H1 (cell line): ENCODE measurements around the gene PBX3. TPM values are rescaled to one million over a fixed set of nuclear protein-coding genes. Genes with fewer than 3 reads are reported as not detected.

ENCODE experiments used
- BACH1 ChIP-seq: IDR thresholded peaks from 2 replicates; pipeline ENCODE4 v1.6.1; 2012; ENCODE audit warnings: low read length, improper control_type of control experiment
- EZH2 ChIP-seq: fragments of 200-600 bp; sonication (generic); IDR thresholded peaks from 2 replicates; pipeline ENCODE4 v1.7.1; 2012; ENCODE audit warnings: low read depth, mild to moderate bottlenecking, moderate library complexity, low read length, inconsistent platforms; ENCODE audit not compliant: severe bottlenecking
- FOSL1 ChIP-seq: IDR thresholded peaks from 2 replicates; pipeline ENCODE4 v1.6.1; 2011; ENCODE audit warnings: mild to moderate bottlenecking, low read depth, low read length, moderate library complexity; ENCODE audit not compliant: insufficient read depth
- GABPA ChIP-seq: IDR thresholded peaks from 2 replicates; pipeline ENCODE4 v1.6.1; 2011; ENCODE audit warnings: mild to moderate bottlenecking, low read length, moderate library complexity, borderline replicate concordance; ENCODE audit not compliant: insufficient read depth
- MAFK ChIP-seq: IDR thresholded peaks from 2 replicates; pipeline ENCODE4 v1.6.1; 2012; ENCODE audit warnings: low read depth, mild to moderate bottlenecking, improper control_type of control experiment, low read length
- RAD21 ChIP-seq, 2 experiments: IDR thresholded peaks in 1 of 2; conservative IDR thresholded peaks in 1 of 2; 2 replicates each; pipeline ENCODE4 v1.6.1; 2011; ENCODE audit warnings: low read depth in 2 of 2, low read length in 2 of 2, improper control_type of control experiment in 1 of 2, inconsistent platforms in 1 of 2, mild to moderate bottlenecking in 1 of 2, moderate library complexity in 1 of 2
- TAF1 ChIP-seq: IDR thresholded peaks from 2 replicates; pipeline ENCODE4 v1.6.1; 2011; ENCODE audit warnings: mild to moderate bottlenecking, low read depth, low read length
- ZNF274 ChIP-seq: IDR thresholded peaks from 2 replicates; pipeline ENCODE4 v1.7.0; 2012; ENCODE audit warnings: low read length, borderline replicate concordance; ENCODE audit errors: extremely low read depth
- polyA plus RNA-seq, 7 experiments: library from polyadenylated mRNA; depleted of rRNA in 3 of 7; stranded (reverse) in 5 of 7; unstranded in 2 of 7; fragments of >200 nt in 5 of 7; fragments of 200-250 nt in 2 of 7; gene quantifications; 1 replicate in 5 of 7; 2 replicates in 1 of 7; 4 replicates in 1 of 7; pipeline versions ENCODE4 v1.2.1 to v1.2.3, GENCODE V29; 2011 to 2013; ENCODE audit warnings: missing spikeins in 2 of 7, mixed read lengths in 2 of 7
- total RNA-seq: library from RNA; stranded (reverse); fragmentation: NEBNext Ultra II Directional; extraction: Animal tissue kit (Norgen Biotek cat#: 25700); gene quantifications from 2 replicates; pipeline ENCODE4 v1.2.1, GENCODE V29; 2021
- TF ChIP-seq, protein P1 (sequence below): fragments of 300-600 bp; sonication (generic); IDR thresholded peaks from 2 replicates; pipeline ENCODE4 v1.7.1; 2012; ENCODE audit warnings: low read length, moderate library complexity, mild to moderate bottlenecking, inconsistent platforms; ENCODE audit not compliant: insufficient replicate concordance

PBX3 gene
- total and polyA plus RNA-seq, 2 of the 8 experiments (the other 6 are each of a cell fraction or from before 2014, with no cell fraction given): 22.7 to 44.3 TPM

DNA sequence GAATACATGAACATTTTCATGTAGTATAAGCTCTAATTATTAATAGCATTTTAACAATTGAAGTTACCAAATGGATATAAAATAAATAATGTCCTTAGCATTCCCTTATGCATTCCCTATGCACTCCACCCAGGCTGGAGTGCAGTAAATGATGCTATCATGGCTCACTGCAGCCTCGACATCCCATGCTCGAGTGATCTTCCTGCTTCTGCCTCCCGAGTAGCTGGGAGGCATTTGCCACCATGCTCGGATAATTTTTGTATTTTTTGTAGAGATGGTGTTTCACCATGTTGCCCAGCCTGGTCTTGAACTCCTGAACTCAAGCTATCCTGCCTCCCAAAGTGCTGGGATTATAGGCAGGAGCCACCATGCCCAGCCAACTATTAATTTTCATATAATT, 184.0 kb downstream of the PBX3 start (continued):
- TF ChIP-seq, protein P1, sequence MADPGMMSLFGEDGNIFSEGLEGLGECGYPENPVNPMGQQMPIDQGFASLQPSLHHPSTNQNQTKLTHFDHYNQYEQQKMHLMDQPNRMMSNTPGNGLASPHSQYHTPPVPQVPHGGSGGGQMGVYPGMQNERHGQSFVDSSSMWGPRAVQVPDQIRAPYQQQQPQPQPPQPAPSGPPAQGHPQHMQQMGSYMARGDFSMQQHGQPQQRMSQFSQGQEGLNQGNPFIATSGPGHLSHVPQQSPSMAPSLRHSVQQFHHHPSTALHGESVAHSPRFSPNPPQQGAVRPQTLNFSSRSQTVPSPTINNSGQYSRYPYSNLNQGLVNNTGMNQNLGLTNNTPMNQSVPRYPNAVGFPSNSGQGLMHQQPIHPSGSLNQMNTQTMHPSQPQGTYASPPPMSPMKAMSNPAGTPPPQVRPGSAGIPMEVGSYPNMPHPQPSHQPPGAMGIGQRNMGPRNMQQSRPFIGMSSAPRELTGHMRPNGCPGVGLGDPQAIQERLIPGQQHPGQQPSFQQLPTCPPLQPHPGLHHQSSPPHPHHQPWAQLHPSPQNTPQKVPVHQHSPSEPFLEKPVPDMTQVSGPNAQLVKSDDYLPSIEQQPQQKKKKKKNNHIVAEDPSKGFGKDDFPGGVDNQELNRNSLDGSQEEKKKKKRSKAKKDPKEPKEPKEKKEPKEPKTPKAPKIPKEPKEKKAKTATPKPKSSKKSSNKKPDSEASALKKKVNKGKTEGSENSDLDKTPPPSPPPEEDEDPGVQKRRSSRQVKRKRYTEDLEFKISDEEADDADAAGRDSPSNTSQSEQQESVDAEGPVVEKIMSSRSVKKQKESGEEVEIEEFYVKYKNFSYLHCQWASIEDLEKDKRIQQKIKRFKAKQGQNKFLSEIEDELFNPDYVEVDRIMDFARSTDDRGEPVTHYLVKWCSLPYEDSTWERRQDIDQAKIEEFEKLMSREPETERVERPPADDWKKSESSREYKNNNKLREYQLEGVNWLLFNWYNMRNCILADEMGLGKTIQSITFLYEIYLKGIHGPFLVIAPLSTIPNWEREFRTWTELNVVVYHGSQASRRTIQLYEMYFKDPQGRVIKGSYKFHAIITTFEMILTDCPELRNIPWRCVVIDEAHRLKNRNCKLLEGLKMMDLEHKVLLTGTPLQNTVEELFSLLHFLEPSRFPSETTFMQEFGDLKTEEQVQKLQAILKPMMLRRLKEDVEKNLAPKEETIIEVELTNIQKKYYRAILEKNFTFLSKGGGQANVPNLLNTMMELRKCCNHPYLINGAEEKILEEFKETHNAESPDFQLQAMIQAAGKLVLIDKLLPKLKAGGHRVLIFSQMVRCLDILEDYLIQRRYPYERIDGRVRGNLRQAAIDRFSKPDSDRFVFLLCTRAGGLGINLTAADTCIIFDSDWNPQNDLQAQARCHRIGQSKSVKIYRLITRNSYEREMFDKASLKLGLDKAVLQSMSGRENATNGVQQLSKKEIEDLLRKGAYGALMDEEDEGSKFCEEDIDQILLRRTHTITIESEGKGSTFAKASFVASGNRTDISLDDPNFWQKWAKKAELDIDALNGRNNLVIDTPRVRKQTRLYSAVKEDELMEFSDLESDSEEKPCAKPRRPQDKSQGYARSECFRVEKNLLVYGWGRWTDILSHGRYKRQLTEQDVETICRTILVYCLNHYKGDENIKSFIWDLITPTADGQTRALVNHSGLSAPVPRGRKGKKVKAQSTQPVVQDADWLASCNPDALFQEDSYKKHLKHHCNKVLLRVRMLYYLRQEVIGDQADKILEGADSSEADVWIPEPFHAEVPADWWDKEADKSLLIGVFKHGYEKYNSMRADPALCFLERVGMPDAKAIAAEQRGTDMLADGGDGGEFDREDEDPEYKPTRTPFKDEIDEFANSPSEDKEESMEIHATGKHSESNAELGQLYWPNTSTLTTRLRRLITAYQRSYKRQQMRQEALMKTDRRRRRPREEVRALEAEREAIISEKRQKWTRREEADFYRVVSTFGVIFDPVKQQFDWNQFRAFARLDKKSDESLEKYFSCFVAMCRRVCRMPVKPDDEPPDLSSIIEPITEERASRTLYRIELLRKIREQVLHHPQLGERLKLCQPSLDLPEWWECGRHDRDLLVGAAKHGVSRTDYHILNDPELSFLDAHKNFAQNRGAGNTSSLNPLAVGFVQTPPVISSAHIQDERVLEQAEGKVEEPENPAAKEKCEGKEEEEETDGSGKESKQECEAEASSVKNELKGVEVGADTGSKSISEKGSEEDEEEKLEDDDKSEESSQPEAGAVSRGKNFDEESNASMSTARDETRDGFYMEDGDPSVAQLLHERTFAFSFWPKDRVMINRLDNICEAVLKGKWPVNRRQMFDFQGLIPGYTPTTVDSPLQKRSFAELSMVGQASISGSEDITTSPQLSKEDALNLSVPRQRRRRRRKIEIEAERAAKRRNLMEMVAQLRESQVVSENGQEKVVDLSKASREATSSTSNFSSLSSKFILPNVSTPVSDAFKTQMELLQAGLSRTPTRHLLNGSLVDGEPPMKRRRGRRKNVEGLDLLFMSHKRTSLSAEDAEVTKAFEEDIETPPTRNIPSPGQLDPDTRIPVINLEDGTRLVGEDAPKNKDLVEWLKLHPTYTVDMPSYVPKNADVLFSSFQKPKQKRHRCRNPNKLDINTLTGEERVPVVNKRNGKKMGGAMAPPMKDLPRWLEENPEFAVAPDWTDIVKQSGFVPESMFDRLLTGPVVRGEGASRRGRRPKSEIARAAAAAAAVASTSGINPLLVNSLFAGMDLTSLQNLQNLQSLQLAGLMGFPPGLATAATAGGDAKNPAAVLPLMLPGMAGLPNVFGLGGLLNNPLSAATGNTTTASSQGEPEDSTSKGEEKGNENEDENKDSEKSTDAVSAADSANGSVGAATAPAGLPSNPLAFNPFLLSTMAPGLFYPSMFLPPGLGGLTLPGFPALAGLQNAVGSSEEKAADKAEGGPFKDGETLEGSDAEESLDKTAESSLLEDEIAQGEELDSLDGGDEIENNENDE: no peak
- no peak for TF ChIP-seq RAD21 (IDR thresholded peaks at IDR 0.05 in 1 of 2, conservative IDR thresholded peaks at IDR 0.05 in 1 of 2; ENCODE audit: low read depth in 2 of 2, low read length in 2 of 2)
- no peak for TF ChIP-seq GABPA
- TF ChIP-seq BACH1: no peak
- TF ChIP-seq FOSL1: no peak
- no peak for TF ChIP-seq ZNF274
- no peak for TF ChIP-seq EZH2
- TF ChIP-seq MAFK: no peak
- no peak for TF ChIP-seq TAF1
